Measurements from ENCODE around the gene ARID5A.

ARID5A gene

GRCh38 chr2:96536445-96537065, at the start of gene ARID5A:
ARID5A (plus strand) TSS chr2:96536752; CDS start chr2:96536827, 75 bp downstream.
- peak; percentile 82 for DNase-seq
- peak; percentile 45 for TF ChIP-seq CTCF (IDR thresholded peaks at IDR 0.05; ENCODE audit: low read depth, low read length, missing control alignments)
- peak within 1 kb of the TSS; percentile 69 for H3K4me3 ChIP-seq (ENCODE audit: low read depth, low read length)
- H3K27ac ChIP-seq = peak within 1 kb of the TSS; percentile 60
- in situ Hi-C loops (cut with HindIII; ENCODE audit: low pct_ligation_motif_present, low sequenced_read_pairs) = no loop called here
- H3K36me3 ChIP-seq (replicated peaks) = no peaks in the 10 kb centered on the region
- H3K27me3 ChIP-seq (replicated peaks) = no peaks in the 10 kb centered on the region

- Histone ChIP-seq H3K4me3 (ENCODE audit: low read depth, low read length) (no peak overlapping the region), H3K27me3 (replicated peaks) (peaks cover 2% of the 10 kb centered on the region), H3K36me3 (replicated peaks) (no peaks in the 10 kb centered on the region), H3K27ac (no peak overlapping the region)
- in situ Hi-C loops (cut with HindIII; ENCODE audit: low pct_ligation_motif_present, low sequenced_read_pairs) = no loop called here
- no peak for TF ChIP-seq CTCF (IDR thresholded peaks at IDR 0.05; ENCODE audit: low read depth, low read length, missing control alignments)
- DNase-seq = no peak
These were observed 47.3 kb upstream of the ARID5A start for GRCh38 chr2:96489261-96489660.

- TF ChIP-seq CTCF (IDR thresholded peaks at IDR 0.05; ENCODE audit: low read depth, low read length, missing control alignments) = no peak
- Histone ChIP-seq H3K27me3 (replicated peaks) (peaks cover 2% of the 10 kb centered on the region), H3K27ac (no peak overlapping the region), H3K4me3 (ENCODE audit: low read depth, low read length) (no peak overlapping the region), H3K36me3 (replicated peaks) (no peaks in the 10 kb centered on the region)
- in situ Hi-C loops (cut with HindIII; ENCODE audit: low pct_ligation_motif_present, low sequenced_read_pairs) = no loop called here
- no peak for DNase-seq
These were observed 46.9 kb upstream of the ARID5A start for GRCh38 chr2:96489663-96490062.

GRCh38 chr2:96491860-96492497, 44.6 kb upstream of the ARID5A start:
- H3K36me3 ChIP-seq (replicated peaks) = no peaks in the 10 kb centered on the region
- peaks cover 4% of the 10 kb centered on the region for H3K27me3 ChIP-seq (replicated peaks)
- in situ Hi-C loops (cut with HindIII; ENCODE audit: low pct_ligation_motif_present, low sequenced_read_pairs) = no loop called here
- H3K27ac ChIP-seq = no peak overlapping the region
- no peak for DNase-seq
- TF ChIP-seq CTCF (IDR thresholded peaks at IDR 0.05; ENCODE audit: low read depth, low read length, missing control alignments) = no peak
- H3K4me3 ChIP-seq (ENCODE audit: low read depth, low read length) = no peak overlapping the region

GRCh38 chr2:96493072-96493471, 43.5 kb upstream of the ARID5A start:
- Histone ChIP-seq H3K27me3 (replicated peaks) (peaks cover 9% of the 10 kb centered on the region), H3K27ac (no peak overlapping the region), H3K36me3 (replicated peaks) (no peaks in the 10 kb centered on the region), H3K4me3 (ENCODE audit: low read depth, low read length) (no peak overlapping the region)
- in situ Hi-C loops (cut with HindIII; ENCODE audit: low pct_ligation_motif_present, low sequenced_read_pairs) = no loop called here
- TF ChIP-seq CTCF (IDR thresholded peaks at IDR 0.05; ENCODE audit: low read depth, low read length, missing control alignments) = no peak
- no peak for DNase-seq
